Body of pancreas (tissue), 4 donors: ENCODE data around the gene SLC5A10. TPM values are rescaled to one million over a fixed set of nuclear protein-coding genes. Genes with fewer than 3 reads are reported as not detected.

ENCODE experiments used
- ATAC-seq: fragments of 150-250 bp; one replicate; pipeline ENCODE4 v1.9.1; 2016
- DNase-seq, 4 donors: peaks; one replicate each; pipeline ENCODE4 v3.0.0-alpha.2; 2019
- H3K27ac ChIP-seq, 4 donors: fragments of 200-600 bp; sonication (generic); 1 replicate in 3 of 4; 2 replicates in 1 of 4; pipeline versions ENCODE4 v1.5.1 to v1.6.1; 2016 to 2019; ENCODE audit warnings: mild to moderate bottlenecking in 1 of 4, mixed read lengths in 1 of 4, moderate library complexity in 1 of 4
- H3K27me3 ChIP-seq, 2 donors: fragments of 200-600 bp; sonication (generic); one replicate each; pipeline ENCODE4 v1.6.0; 2016; ENCODE audit warnings: mild to moderate bottlenecking in 1 of 2
- H3K36me3 ChIP-seq, 2 donors: fragments of 200-600 bp; sonication (generic); replicated peaks in 1 of 2; 2 replicates each; pipeline ENCODE4 v1.5.1; 2016; ENCODE audit warnings: low read depth in 2 of 2; ENCODE audit not compliant: insufficient read depth in 1 of 2
- H3K4me1 ChIP-seq: fragments of 200-600 bp; sonication (generic); one replicate; pipeline ENCODE4 v1.6.0; 2016
- H3K4me3 ChIP-seq, 2 donors: fragments of 200-600 bp; sonication (generic); 1 replicate in 1 of 2; 2 replicates in 1 of 2; pipeline ENCODE4 v1.5.1; 2016 to 2019
- H3K9me3 ChIP-seq, 3 donors: fragments of 200-600 bp; sonication (generic); 1 replicate in 2 of 3; 2 replicates in 1 of 3; pipeline ENCODE4 v1.5.1; 2016
- CTCF ChIP-seq, 7 experiments: fragments of 450-650 bp in 4 of 7; fragments of 200-600 bp in 3 of 7; sonication (generic) in 3 of 7; IDR thresholded peaks; one replicate each; pipeline ENCODE4 v1.5.1; 2016 to 2019; ENCODE audit warnings: antibody characterized with exemption in 7 of 7
- POLR2A ChIP-seq, 3 donors: fragments of 450-650 bp; IDR thresholded peaks; one replicate each; pipeline ENCODE4 v1.6.1; 2016; ENCODE audit warnings: antibody characterized with exemption in 3 of 3, mild to moderate bottlenecking in 2 of 3
- WGBS, 2 donors: methylation state at CpG; one replicate each; pipeline ENCODE4 v1.1.5; 2017; 5-methylcytosine and 5-hydroxymethylcytosine counted together
- intact Hi-C: fragments of 100-400 bp; cut with DNase I; formaldehyde crosslinking; loops from one replicate; pipeline ENCODE4 v1.15.1; 2023
- total RNA-seq, 2 donors: library from RNA; depleted of rRNA; stranded (reverse); fragments of >200 nt; gene quantifications; one replicate each; pipeline ENCODE4 v1.1.0, GENCODE V29; 2016

The SLC5A10 gene
- total RNA-seq, 2 donors from 2014 or later, result not detected

- ATAC-seq, result no peak
- peaks cover 0 to 13% of the 10 kb centered on the region in 2 donors for H3K36me3 ChIP-seq
- no peak overlapping the region for H3K27ac ChIP-seq
- H3K4me3 ChIP-seq, result no peak overlapping the region
- no peaks in the 10 kb centered on the region for H3K9me3 ChIP-seq
- H3K27me3 ChIP-seq, result no peaks in the 10 kb centered on the region
- WGBS, 2 donors, result 82 to 93% methylated on average over 7 to 9 of the region's 10 CpGs
- TF ChIP-seq CTCF (IDR thresholded peaks at IDR 0.05), result no peak
- no peak for TF ChIP-seq POLR2A (IDR thresholded peaks at IDR 0.05)
- H3K4me1 ChIP-seq, result no peaks in the 10 kb centered on the region
- intact Hi-C loops, result no loop called here
- no peak for DNase-seq
Observed at GRCh38 chr17:18974407-18975149, 22.6 kb downstream of the SLC5A10 start.

- Histone ChIP-seq H3K36me3 (peaks cover 0 to 13% of the 10 kb centered on the region in 2 donors), H3K4me1 (peaks cover 3% of the 10 kb centered on the region), H3K9me3 (no peaks in the 10 kb centered on the region), H3K4me3 (no peak overlapping the region), H3K27me3 (no peaks in the 10 kb centered on the region), H3K27ac (no peak overlapping the region)
- no peak for ATAC-seq
- WGBS, 2 donors, result 94 to 96% methylated on average over 13 of the region's 13 CpGs
- intact Hi-C loops, result no loop called here
- no peak for DNase-seq
- TF ChIP-seq POLR2A (IDR thresholded peaks at IDR 0.05) (no peak), CTCF (IDR thresholded peaks at IDR 0.05) (no peak)
Observed at GRCh38 chr17:18975597-18975996, 23.6 kb downstream of the SLC5A10 start.

GRCh38 chr17:18976201-18976600, 24.2 kb downstream of the SLC5A10 start:
- Histone ChIP-seq H3K4me1 (peaks cover 9% of the 10 kb centered on the region), H3K27ac (no peak overlapping the region), H3K27me3 (no peaks in the 10 kb centered on the region), H3K4me3 (no peak overlapping the region), H3K36me3 (peaks cover 0 to 9% of the 10 kb centered on the region in 2 donors), H3K9me3 (no peaks in the 10 kb centered on the region)
- 62 to 70% methylated on average over 3 to 4 of the region's 4 CpGs for WGBS, 2 donors
- ATAC-seq (no peak), DNase-seq (no peak)
- intact Hi-C loops, result no loop called here
- TF ChIP-seq CTCF (IDR thresholded peaks at IDR 0.05) (no peak), POLR2A (IDR thresholded peaks at IDR 0.05) (no peak)

GRCh38 chr17:18977021-18977420, 25.1 kb downstream of the SLC5A10 start:
- ATAC-seq, result no peak
- Histone ChIP-seq H3K27me3 (no peaks in the 10 kb centered on the region), H3K4me3 (no peak overlapping the region), H3K27ac (no peak overlapping the region), H3K4me1 (peaks cover 17% of the 10 kb centered on the region), H3K9me3 (no peaks in the 10 kb centered on the region), H3K36me3 (peaks cover 0 to 9% of the 10 kb centered on the region in 2 donors)
- DNase-seq, result no peak
- TF ChIP-seq POLR2A (IDR thresholded peaks at IDR 0.05), result no peak
- no peak for TF ChIP-seq CTCF (IDR thresholded peaks at IDR 0.05)
- intact Hi-C loops, result no loop called here
- 60 to 83% methylated on average over 1 to 4 of the region's 4 CpGs for WGBS, 2 donors

- Histone ChIP-seq H3K27me3 (no peaks in the 10 kb centered on the region), H3K9me3 (no peaks in the 10 kb centered on the region), H3K36me3 (peaks cover 0 to 9% of the 10 kb centered on the region in 2 donors), H3K27ac (no peak overlapping the region), H3K4me1 (peaks cover 24% of the 10 kb centered on the region), H3K4me3 (no peak overlapping the region)
- TF ChIP-seq POLR2A (IDR thresholded peaks at IDR 0.05), result no peak
- no peak for TF ChIP-seq CTCF (IDR thresholded peaks at IDR 0.05)
- intact Hi-C loops, result no loop called here
- no peak for DNase-seq
- no peak for ATAC-seq
- WGBS, 2 donors, result 88 to 94% methylated on average over 6 to 18 of the region's 19 CpGs
Observed at GRCh38 chr17:18977646-18978045, 25.7 kb downstream of the SLC5A10 start.
